Activated B cell treated with CpG ODN at 0.5 μM for 24 hours (primary cell): ENCODE results near the gene TFF3. TPM values are rescaled to one million over a fixed set of nuclear protein-coding genes. Genes with fewer than 3 reads are reported as not detected.

Experiments used
- ATAC-seq: fragments of 200-7000 bp; cut with Tn5 transposase; one replicate; pipeline ENCODE4 v1.10.0; 2021; ENCODE audit warnings: low read depth, mild to moderate bottlenecking, moderate library complexity
- CTCF ChIA-PET: fragments of 350-600 bp; sonication (Branson Sonifier 250); formaldehyde crosslinking; loops from one replicate; lab custom pipeline; 2021; ENCODE audit warnings: antibody characterized with exemption; lab: Charles Lee
- POLR2A ChIA-PET: fragments of 350-600 bp; sonication (Branson Sonifier 250); formaldehyde crosslinking; loops from one replicate; lab custom pipeline; 2021; ENCODE audit warnings: antibody characterized with exemption; lab: Charles Lee
- DNase-seq: peaks from one replicate; pipeline ENCODE4 v3.0.0; 2022
- H3K27ac Mint-ChIP-seq: one replicate; pipeline ENCODE4 v1.8.0; 2020; ENCODE audit warnings: mixed read lengths
- H3K27me3 Mint-ChIP-seq: one replicate; pipeline ENCODE4 v1.8.0; 2021; ENCODE audit warnings: mixed read lengths
- H3K36me3 Mint-ChIP-seq: one replicate; pipeline ENCODE4 v1.8.0; 2021; ENCODE audit warnings: low read depth, mixed read lengths
- H3K4me1 Mint-ChIP-seq: one replicate; pipeline ENCODE4 v1.8.0; 2021; ENCODE audit warnings: mixed read lengths
- H3K4me3 Mint-ChIP-seq: one replicate; pipeline ENCODE4 v1.8.0; 2020; ENCODE audit warnings: mild to moderate bottlenecking, mixed read lengths
- H3K9me3 Mint-ChIP-seq: one replicate; pipeline ENCODE4 v1.8.0; 2020; ENCODE audit warnings: mixed read lengths
- intact Hi-C: fragments of 100-400 bp; cut with micrococcal nuclease; formaldehyde crosslinking; loops from one replicate; pipeline ENCODE4 v1.15.1; 2024
- total RNA-seq: library from RNA; stranded (reverse); gene quantifications from 2 replicates; pipeline ENCODE4 v1.2.3, GENCODE V29; 2022
- TF ChIP-seq, protein P1 (sequence below): fragments of 200-600 bp; IDR thresholded peaks from one replicate; pipeline ENCODE4 v1.8.0; 2022; ENCODE audit warnings: antibody characterized with exemption, mild to moderate bottlenecking

TFF3 gene
- total RNA-seq, 1 donor from 2014 or later, result not detected

DNA sequence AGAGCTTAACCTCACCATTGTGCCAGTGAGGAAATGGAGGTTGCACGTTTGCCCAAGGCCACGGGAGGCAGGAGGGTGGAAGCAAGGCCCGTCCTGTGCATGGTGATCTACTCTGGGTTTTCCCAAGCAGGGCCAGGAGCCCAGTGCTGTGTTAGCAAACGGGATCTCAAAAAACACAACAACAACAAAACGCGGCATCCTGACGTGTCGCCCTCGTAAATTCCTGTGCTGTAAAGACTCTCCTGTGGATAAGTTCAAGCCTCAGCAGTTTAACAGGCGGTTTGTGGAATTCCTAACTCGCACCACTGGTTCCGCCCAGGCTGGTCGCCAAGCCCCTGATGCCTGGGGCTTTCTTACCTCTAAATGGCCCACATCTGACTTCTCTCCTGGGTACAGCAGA is 39.1 kb downstream of the TFF3 start:
- DNase-seq (no peak), ATAC-seq (no peak)
- peaks cover 84% of the 10 kb centered on the region for H3K36me3 Mint-ChIP-seq
- no peaks in the 10 kb centered on the region for H3K27me3 Mint-ChIP-seq
- CTCF ChIA-PET, result no interaction called here
- H3K9me3 Mint-ChIP-seq, result no peaks in the 10 kb centered on the region
- no peak overlapping the region for H3K4me3 Mint-ChIP-seq
- POLR2A ChIA-PET, result no interaction called here
- no peaks in the 10 kb centered on the region for H3K4me1 Mint-ChIP-seq
- intact Hi-C loops, result no loop called here
- TF ChIP-seq, protein P1, sequence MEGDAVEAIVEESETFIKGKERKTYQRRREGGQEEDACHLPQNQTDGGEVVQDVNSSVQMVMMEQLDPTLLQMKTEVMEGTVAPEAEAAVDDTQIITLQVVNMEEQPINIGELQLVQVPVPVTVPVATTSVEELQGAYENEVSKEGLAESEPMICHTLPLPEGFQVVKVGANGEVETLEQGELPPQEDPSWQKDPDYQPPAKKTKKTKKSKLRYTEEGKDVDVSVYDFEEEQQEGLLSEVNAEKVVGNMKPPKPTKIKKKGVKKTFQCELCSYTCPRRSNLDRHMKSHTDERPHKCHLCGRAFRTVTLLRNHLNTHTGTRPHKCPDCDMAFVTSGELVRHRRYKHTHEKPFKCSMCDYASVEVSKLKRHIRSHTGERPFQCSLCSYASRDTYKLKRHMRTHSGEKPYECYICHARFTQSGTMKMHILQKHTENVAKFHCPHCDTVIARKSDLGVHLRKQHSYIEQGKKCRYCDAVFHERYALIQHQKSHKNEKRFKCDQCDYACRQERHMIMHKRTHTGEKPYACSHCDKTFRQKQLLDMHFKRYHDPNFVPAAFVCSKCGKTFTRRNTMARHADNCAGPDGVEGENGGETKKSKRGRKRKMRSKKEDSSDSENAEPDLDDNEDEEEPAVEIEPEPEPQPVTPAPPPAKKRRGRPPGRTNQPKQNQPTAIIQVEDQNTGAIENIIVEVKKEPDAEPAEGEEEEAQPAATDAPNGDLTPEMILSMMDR, result no peak
- H3K27ac Mint-ChIP-seq, result no peak overlapping the region

DNA sequence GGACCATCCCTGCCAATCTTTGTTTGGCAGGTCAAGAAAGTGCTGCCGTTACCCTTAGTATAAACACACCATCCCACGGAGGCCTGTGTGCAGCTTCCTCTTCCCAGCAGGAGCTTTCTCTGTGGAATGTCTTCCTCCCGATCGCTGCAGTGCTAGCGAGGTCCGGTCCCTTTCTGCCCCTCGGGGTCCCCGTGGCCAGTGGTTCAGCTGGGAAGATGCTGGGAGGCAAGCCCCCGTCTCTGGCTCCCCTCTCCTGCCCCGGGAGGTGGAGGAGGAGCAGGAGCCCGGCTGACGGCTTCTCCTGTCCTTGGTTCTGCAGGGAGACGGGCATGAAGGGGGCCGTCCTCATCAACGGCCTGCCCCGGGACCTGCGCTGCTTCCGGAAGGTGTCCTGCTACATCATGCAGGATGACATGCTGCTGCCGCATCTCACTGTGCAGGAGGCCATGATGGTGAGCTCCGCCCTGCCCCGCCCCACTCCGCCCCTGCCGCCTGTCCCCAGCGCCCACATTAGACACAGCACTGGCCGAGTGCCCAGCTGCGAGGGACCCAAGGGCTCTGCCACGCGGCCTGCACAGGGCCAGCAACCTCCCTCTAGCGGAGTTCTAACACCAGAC is 42.1 kb downstream of the TFF3 start:
- peaks cover 16% of the 10 kb centered on the region for H3K4me1 Mint-ChIP-seq
- ChIA-PET POLR2A (no interaction called here), CTCF (interaction anchor here (1.3 kb wide), 1 partner anchor 14 kb away, joined by 3 read pairs; no protein-coding TSS in a partner anchor)
- peaks cover 63% of the 10 kb centered on the region for H3K36me3 Mint-ChIP-seq
- no peak for ATAC-seq
- no peak for DNase-seq
- no peaks in the 10 kb centered on the region for H3K27me3 Mint-ChIP-seq
- intact Hi-C loops, result no loop called here
- H3K9me3 Mint-ChIP-seq, result no peaks in the 10 kb centered on the region
- H3K27ac Mint-ChIP-seq, result no peak overlapping the region
- no peak overlapping the region for H3K4me3 Mint-ChIP-seq
- TF ChIP-seq, protein P1, result no peak

DNA sequence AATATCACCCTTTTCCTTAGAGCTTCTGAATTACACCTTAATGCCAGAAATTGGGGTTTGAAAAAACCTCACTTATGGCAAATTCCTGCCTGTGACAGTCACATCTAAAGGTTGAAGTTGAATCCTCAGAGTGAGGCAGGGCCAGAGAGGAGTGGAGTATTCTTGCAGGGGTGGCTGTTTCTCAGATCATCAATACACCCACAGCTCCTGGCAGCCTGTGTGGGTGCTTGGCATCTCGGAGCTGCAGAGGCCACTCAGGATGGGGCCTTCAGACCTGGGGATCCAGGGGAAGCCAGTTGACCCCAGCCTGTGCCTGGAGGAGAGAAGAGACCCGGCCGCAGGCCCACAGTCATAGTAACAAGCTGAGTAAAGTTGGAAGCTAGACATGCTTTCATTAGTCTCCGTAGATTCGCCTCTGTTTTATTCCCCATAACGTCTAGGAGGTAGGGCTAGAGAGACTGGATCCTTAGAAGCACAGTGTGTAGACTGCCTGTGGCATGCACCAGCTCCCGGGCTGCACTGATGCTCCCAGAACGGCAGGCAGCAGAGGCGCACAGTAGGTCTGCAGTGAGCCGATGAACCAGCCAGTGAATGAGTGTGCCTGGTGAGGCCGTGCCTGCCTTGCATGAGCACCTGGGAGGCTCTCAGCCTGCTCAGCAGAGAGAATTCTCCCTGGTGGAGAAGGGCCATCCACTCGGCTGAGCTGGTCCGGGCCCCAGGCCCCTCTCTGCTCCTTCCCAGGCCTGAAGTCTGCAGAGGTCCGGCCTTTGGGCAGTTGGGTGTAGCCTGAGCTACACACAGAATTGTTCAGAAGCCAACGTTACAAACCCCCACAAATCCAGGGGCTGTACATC is 42.9 kb downstream of the TFF3 start:
- no peak for ATAC-seq
- Mint-ChIP-seq H3K27me3 (no peaks in the 10 kb centered on the region), H3K4me3 (no peak overlapping the region), H3K4me1 (peaks cover 24% of the 10 kb centered on the region), H3K27ac (no peak overlapping the region), H3K36me3 (peaks cover 55% of the 10 kb centered on the region), H3K9me3 (no peaks in the 10 kb centered on the region)
- no peak for DNase-seq
- POLR2A ChIA-PET, result no interaction called here
- TF ChIP-seq, protein P1, result no peak
- CTCF ChIA-PET, result no interaction called here
- intact Hi-C loops, result no loop called here

DNA sequence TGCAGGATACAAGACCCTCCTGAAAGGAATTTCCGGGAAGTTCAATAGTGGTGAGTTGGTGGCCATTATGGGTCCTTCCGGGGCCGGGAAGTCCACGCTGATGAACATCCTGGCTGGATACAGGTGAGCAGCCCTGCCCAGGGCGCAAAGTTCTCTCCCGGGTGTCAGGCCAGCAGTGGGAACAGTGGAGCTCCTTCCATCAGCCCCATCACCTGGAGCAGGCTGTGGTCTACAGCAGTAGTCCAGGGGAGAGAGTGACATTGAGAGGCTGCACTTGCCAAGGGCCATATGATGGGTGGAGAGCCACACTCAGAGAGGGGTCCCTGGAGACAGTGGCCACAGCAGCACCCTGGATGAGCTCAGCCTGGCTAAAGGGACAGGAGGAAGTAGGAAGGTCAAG is 44.1 kb downstream of the TFF3 start:
- intact Hi-C loops, result no loop called here
- DNase-seq, result no peak
- no peak for ATAC-seq
- H3K27ac Mint-ChIP-seq, result no peak overlapping the region
- peaks cover 35% of the 10 kb centered on the region for H3K4me1 Mint-ChIP-seq
- H3K4me3 Mint-ChIP-seq, result no peak overlapping the region
- no peaks in the 10 kb centered on the region for H3K9me3 Mint-ChIP-seq
- ChIA-PET POLR2A (interaction anchor here (0.6 kb wide), 1 partner anchor 103 kb away, joined by 6 read pairs; no protein-coding TSS in a partner anchor), CTCF (interaction anchor here (2.5 kb wide), 2 partner anchors 12 to 107 kb away, joined by 9 to 15 read pairs; no protein-coding TSS in a partner anchor)
- H3K36me3 Mint-ChIP-seq, result peaks cover 49% of the 10 kb centered on the region
- H3K27me3 Mint-ChIP-seq, result no peaks in the 10 kb centered on the region
- TF ChIP-seq, protein P1, result no peak

DNA sequence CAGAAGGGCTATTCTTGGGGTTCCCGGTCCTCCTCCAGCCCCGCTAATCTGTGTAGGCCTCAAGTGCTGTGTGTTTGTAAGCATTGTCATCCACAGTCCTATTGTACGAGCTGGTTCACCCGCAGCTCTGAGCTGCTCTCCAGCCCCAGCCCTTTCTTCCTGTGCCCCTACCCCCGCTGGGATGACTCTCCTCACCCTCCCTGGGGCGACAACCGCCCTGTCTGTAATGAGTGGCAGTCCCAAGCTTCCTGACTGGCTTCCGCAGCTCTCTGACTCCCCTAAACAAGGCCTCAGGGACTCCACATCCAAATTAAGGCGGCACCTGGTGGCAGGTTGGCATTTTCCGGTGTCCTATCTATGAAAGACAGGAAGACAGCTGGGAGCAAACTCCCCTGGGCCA is 45.8 kb downstream of the TFF3 start:
- H3K36me3 Mint-ChIP-seq, result peaks cover 42% of the 10 kb centered on the region
- CTCF ChIA-PET, result interaction anchor here (0.9 to 2.5 kb wide), 4 partner anchors 10 to 181 kb away, joined by 3 to 15 read pairs (median 9); no protein-coding TSS in a partner anchor
- peak overlapping the region; percentile 24 for H3K27ac Mint-ChIP-seq
- H3K9me3 Mint-ChIP-seq, result no peaks in the 10 kb centered on the region
- H3K4me1 Mint-ChIP-seq, result peaks cover 36% of the 10 kb centered on the region
- no peak for DNase-seq
- peak; percentile 14 for ATAC-seq
- H3K27me3 Mint-ChIP-seq, result no peaks in the 10 kb centered on the region
- intact Hi-C loops, result no loop called here
- TF ChIP-seq, protein P1, result no peak
- no peak overlapping the region for H3K4me3 Mint-ChIP-seq
- POLR2A ChIA-PET, result interaction anchor here (0.6 to 0.7 kb wide), 2 partner anchors 9 to 110 kb away, joined by 3 to 4 read pairs; no protein-coding TSS in a partner anchor
